Measurements from ENCODE around the gene RNF212B. TPM values are rescaled to one million over a fixed set of nuclear protein-coding genes. Genes with fewer than 3 reads are reported as not detected.

Gene RNF212B
- total and polyA plus RNA-seq, 2 of the 13 experiments (the other 11 are each of a cell fraction or from before 2014, with no cell fraction given) = 0.05 TPM; not detected in 1

GRCh38 chr14:23321572-23322547, 84.1 kb downstream of the RNF212B start (continued):
- TF ChIP-seq, protein P1, sequence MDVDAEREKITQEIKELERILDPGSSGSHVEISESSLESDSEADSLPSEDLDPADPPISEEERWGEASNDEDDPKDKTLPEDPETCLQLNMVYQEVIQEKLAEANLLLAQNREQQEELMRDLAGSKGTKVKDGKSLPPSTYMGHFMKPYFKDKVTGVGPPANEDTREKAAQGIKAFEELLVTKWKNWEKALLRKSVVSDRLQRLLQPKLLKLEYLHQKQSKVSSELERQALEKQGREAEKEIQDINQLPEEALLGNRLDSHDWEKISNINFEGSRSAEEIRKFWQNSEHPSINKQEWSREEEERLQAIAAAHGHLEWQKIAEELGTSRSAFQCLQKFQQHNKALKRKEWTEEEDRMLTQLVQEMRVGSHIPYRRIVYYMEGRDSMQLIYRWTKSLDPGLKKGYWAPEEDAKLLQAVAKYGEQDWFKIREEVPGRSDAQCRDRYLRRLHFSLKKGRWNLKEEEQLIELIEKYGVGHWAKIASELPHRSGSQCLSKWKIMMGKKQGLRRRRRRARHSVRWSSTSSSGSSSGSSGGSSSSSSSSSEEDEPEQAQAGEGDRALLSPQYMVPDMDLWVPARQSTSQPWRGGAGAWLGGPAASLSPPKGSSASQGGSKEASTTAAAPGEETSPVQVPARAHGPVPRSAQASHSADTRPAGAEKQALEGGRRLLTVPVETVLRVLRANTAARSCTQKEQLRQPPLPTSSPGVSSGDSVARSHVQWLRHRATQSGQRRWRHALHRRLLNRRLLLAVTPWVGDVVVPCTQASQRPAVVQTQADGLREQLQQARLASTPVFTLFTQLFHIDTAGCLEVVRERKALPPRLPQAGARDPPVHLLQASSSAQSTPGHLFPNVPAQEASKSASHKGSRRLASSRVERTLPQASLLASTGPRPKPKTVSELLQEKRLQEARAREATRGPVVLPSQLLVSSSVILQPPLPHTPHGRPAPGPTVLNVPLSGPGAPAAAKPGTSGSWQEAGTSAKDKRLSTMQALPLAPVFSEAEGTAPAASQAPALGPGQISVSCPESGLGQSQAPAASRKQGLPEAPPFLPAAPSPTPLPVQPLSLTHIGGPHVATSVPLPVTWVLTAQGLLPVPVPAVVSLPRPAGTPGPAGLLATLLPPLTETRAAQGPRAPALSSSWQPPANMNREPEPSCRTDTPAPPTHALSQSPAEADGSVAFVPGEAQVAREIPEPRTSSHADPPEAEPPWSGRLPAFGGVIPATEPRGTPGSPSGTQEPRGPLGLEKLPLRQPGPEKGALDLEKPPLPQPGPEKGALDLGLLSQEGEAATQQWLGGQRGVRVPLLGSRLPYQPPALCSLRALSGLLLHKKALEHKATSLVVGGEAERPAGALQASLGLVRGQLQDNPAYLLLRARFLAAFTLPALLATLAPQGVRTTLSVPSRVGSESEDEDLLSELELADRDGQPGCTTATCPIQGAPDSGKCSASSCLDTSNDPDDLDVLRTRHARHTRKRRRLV (CRISPR knock-in tag; IDR thresholded peaks at IDR 0.05) = no peak
- TF ChIP-seq HDAC2 (CRISPR knock-in tag; IDR thresholded peaks at IDR 0.05) (no peak; the same call in none of the 2 replicates), SP4 (CRISPR knock-in tag; IDR thresholded peaks at IDR 0.05) (no peak), U2AF2 (IDR thresholded peaks at IDR 0.05; ENCODE audit: low read depth, low read length) (no peak), NR2F6 (IDR thresholded peaks at IDR 0.05) (peak; percentile 67), NR2F6 (CRISPR knock-in tag; IDR thresholded peaks at IDR 0.05) (peak; percentile 54; the same call in 1 of the 2 replicates), ZNF768 (CRISPR knock-in tag; IDR thresholded peaks at IDR 0.05) (peak; percentile 83), CAMTA2 (CRISPR knock-in tag; IDR thresholded peaks at IDR 0.05; ENCODE audit: borderline replicate concordance) (peak; percentile 27; the same call in 1 of the 2 replicates), NCOA5 (CRISPR knock-in tag; IDR thresholded peaks at IDR 0.05) (no peak), POLR2G (IDR thresholded peaks at IDR 0.05; ENCODE audit: low read depth, low read length) (peak; percentile 85), NR2F2 (IDR thresholded peaks at IDR 0.05; ENCODE audit: borderline replicate concordance, low read depth) (no peak), ZMYM2 (CRISPR knock-in tag; IDR thresholded peaks at IDR 0.05) (no peak), ZNF749 (CRISPR knock-in tag; IDR thresholded peaks at IDR 0.05; ENCODE audit: borderline replicate concordance) (peak; percentile 72; the same call in 1 of the 2 replicates), TBP (CRISPR knock-in tag; IDR thresholded peaks at IDR 0.05) (0 out of 2 replicates have a peak, but pooled peaks have one; percentile 43), TERF1 (CRISPR knock-in tag; IDR thresholded peaks at IDR 0.05) (0 out of 2 replicates have a peak, but pooled peaks have one; percentile 22), ZSCAN30 (CRISPR knock-in tag; IDR thresholded peaks at IDR 0.05) (no peak), PAX8 (CRISPR knock-in tag; IDR thresholded peaks at IDR 0.05; ENCODE audit: borderline replicate concordance) (peak; percentile 93), ZNF484 (CRISPR knock-in tag; IDR thresholded peaks at IDR 0.05; ENCODE audit: borderline replicate concordance, low read depth) (no peak)
- TF ChIP-seq, protein P2, sequence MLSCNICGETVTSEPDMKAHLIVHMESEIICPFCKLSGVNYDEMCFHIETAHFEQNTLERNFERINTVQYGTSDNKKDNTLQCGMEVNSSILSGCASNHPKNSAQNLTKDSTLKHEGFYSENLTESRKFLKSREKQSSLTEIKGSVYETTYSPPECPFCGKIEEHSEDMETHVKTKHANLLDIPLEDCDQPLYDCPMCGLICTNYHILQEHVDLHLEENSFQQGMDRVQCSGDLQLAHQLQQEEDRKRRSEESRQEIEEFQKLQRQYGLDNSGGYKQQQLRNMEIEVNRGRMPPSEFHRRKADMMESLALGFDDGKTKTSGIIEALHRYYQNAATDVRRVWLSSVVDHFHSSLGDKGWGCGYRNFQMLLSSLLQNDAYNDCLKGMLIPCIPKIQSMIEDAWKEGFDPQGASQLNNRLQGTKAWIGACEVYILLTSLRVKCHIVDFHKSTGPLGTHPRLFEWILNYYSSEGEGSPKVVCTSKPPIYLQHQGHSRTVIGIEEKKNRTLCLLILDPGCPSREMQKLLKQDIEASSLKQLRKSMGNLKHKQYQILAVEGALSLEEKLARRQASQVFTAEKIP (CRISPR knock-in tag; IDR thresholded peaks at IDR 0.05; ENCODE audit: borderline replicate concordance) = no peak
- TF ChIP-seq, protein P3, sequence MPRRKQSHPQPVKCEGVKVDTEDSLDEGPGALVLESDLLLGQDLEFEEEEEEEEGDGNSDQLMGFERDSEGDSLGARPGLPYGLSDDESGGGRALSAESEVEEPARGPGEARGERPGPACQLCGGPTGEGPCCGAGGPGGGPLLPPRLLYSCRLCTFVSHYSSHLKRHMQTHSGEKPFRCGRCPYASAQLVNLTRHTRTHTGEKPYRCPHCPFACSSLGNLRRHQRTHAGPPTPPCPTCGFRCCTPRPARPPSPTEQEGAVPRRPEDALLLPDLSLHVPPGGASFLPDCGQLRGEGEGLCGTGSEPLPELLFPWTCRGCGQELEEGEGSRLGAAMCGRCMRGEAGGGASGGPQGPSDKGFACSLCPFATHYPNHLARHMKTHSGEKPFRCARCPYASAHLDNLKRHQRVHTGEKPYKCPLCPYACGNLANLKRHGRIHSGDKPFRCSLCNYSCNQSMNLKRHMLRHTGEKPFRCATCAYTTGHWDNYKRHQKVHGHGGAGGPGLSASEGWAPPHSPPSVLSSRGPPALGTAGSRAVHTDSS (CRISPR knock-in tag; conservative IDR thresholded peaks at IDR 0.05) = 0 out of 2 replicates have a peak, but pooled peaks have one; percentile 11

Measured in HepG2 (cell line).